Large intestine (tissue), 3 donors: ENCODE measurements around the gene PARP1. TPM values are rescaled to one million over a fixed set of nuclear protein-coding genes. Genes with fewer than 3 reads are reported as not detected.
"Not testable (repeated sequence)": the region's sequence is repeated elsewhere in the genome, so short reads cannot be mapped to it uniquely, and the experiment has no call there.

Experiments
- DNase-seq, 2 donors: peaks; one replicate each; pipeline versions ENCODE4 v3.0.0 to v3.0.0-alpha.2; 2013
- H3K27ac ChIP-seq: one replicate; pipeline ENCODE4 v1.5.1; 2013; ENCODE audit warnings: low read length
- H3K27me3 ChIP-seq: 2 replicates; pipeline ENCODE4 v1.6.1; 2013; ENCODE audit warnings: low read length; ENCODE audit not compliant: control insufficient read depth, insufficient read depth
- H3K36me3 ChIP-seq: 2 replicates; pipeline ENCODE4 v1.6.1; 2013; ENCODE audit warnings: low read length; ENCODE audit not compliant: control insufficient read depth, insufficient read depth
- H3K4me1 ChIP-seq: one replicate; pipeline ENCODE4 v1.6.1; 2013; ENCODE audit warnings: low read length; ENCODE audit not compliant: control insufficient read depth, insufficient read depth
- H3K4me3 ChIP-seq: one replicate; pipeline ENCODE4 v1.5.1; 2013; ENCODE audit warnings: low read length
- H3K9me3 ChIP-seq: one replicate; pipeline ENCODE4 v1.6.1; 2013; ENCODE audit warnings: mild to moderate bottlenecking, low read depth, low read length, moderate library complexity; ENCODE audit not compliant: control insufficient read depth
- WGBS: methylation state at CpG from one replicate; pipeline ENCODE4 v1.1.5; 2013; ENCODE audit warnings: low lambda C conversion rate; ENCODE audit not compliant: insufficient coverage; 5-methylcytosine and 5-hydroxymethylcytosine counted together
- polyA plus RNA-seq: library from polyadenylated mRNA; unstranded; fragments of 120-200 nt; gene quantifications from one replicate; pipeline ENCODE4 v1.2.1, GENCODE V29; 2013

Gene PARP1
- polyA plus RNA-seq, 1 donor = 63.0 TPM

DNA sequence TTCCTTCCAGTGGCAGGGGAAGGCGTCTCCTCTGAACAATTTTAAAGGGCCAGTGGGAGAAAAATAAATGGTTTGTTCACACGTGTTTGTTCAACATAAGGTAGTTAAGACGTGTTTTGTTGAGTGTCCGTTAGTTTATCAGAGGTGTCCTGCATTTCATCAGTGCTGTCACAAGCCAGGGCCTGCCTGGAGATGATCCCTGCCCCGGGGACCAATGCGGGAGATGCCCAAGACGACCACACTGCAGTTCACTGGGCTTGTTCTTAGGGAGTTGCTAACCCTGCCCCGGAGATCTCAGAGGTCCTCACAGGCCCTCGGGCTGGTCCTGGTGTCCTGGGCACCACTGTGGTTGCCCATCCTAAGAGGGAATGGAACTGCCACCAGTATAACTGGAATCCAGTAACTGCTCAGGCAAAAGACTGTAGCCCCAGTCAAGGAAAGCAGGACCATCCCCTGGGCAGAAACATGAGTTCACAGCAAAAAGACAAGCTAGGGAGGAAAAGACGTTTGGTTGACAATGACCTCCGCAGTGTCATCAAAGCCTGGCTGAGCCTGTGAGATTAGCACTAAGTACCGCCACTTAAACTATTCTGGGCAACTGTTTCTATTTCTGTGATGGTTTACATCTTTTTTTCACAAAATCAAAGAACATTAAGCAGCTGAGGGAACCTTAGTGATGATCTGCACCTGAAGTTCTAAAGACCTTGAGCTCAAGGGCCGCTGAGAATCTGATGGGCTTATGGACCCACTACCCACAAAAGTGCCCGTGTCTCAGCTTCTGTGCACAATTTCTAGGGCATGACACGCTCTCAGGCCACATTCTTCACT is 54.0 kb downstream of the PARP1 start:
- Histone ChIP-seq H3K27me3 (no peaks in the 10 kb centered on the region), H3K4me1 (peaks cover 27% of the 10 kb centered on the region), H3K27ac (no peak overlapping the region), H3K4me3 (no peak overlapping the region), H3K9me3 (no peaks in the 10 kb centered on the region), H3K36me3 (peaks cover 19% of the 10 kb centered on the region)
- no CpG with 5 or more reads among the region's 15 CpGs for WGBS
- no peak for DNase-seq

DNA sequence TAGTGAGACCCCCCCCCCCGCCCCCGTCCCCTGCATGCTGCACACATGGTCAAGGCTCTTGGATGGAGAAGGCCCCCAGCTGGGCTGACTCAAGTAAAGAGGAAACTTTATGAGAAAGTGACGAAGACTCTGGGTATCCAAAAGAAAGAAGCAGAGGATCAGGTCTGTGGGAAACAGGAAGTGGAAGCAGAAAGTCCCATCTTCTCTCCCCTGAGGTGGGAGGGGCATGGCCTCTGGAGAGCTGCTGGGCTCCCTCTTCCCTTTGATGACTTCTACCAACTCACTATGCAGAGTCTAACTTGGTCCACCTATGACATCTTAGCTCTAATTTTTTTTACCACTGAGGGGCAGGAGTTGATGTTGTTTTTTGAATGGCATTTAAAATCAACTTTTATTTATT is 56.2 kb downstream of the PARP1 start:
- no peaks in the 10 kb centered on the region for H3K9me3 ChIP-seq
- H3K27ac ChIP-seq = no peak overlapping the region
- H3K27me3 ChIP-seq = no peaks in the 10 kb centered on the region
- no peak overlapping the region for H3K4me3 ChIP-seq
- H3K4me1 ChIP-seq = peaks cover 29% of the 10 kb centered on the region
- no CpG with 5 or more reads among the region's 3 CpGs for WGBS
- no peak for DNase-seq
- H3K36me3 ChIP-seq = peaks cover 4% of the 10 kb centered on the region

DNA sequence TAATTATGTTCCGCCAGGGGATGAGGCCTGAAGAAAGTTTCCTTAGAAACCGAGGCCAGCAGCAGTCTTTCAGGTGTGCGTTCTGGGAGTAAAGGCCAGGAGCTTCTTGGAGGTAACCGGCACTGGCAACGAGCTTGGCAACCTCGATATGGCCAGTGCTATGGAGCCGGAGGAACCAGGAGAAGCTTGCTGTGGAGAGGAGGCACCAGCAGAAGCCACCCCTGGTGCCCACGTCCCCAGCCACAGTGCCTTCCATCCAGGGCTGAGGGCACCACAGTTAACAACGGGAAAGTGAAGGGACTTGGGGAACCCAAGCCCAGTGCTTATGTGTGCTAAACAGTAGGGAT is 57.4 kb downstream of the PARP1 start:
- Histone ChIP-seq H3K4me1 (peaks cover 29% of the 10 kb centered on the region), H3K27me3 (no peaks in the 10 kb centered on the region), H3K4me3 (no peak overlapping the region), H3K9me3 (no peaks in the 10 kb centered on the region), H3K27ac (peak overlapping the region; percentile 73), H3K36me3 (peaks cover 1% of the 10 kb centered on the region)
- 20% methylated on average over 1 of the region's 9 CpGs for WGBS
- no peak for DNase-seq

DNA sequence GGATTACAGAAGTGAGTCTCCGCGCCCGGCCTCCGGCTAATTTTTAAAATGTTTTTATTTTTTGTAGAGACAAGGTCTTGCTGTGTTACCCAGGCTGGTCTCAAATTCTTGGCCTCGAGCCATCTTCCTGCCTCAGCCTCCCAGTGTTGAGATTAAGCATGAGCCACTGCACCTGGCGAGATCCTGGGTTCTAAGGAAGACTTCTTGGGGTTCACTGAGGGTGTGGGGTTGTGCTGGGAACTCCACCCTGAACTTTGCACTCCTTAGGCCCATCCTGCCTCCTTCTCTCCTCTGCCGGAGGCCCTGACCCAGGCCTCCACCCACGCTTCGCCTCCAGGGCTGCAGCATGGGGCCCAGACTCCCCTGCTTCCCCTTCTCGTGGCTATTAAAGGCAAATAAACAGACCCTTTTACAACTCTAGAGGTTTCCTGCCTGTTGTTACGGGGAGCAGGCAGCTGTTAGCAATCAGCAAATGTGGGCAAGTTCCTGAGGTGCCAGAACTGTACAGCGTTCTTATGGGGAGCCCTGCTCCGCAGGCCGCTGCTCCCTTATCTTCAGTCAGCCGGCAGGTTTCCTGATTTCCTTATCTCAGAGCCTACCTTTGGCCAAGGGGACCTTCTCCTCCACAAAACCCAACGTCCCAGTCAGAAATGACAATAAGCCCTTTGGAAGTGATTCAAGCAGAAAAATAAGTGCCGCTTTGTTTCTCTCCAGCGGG is 57.9 kb downstream of the PARP1 start:
- Histone ChIP-seq H3K4me1 (peaks cover 29% of the 10 kb centered on the region), H3K4me3 (no peak overlapping the region), H3K27ac (peak overlapping the region; percentile 73), H3K36me3 (no peaks in the 10 kb centered on the region), H3K9me3 (no peaks in the 10 kb centered on the region), H3K27me3 (no peaks in the 10 kb centered on the region)
- peak; percentile 87 to 92 for DNase-seq
- no CpG with 5 or more reads among the region's 18 CpGs for WGBS

DNA sequence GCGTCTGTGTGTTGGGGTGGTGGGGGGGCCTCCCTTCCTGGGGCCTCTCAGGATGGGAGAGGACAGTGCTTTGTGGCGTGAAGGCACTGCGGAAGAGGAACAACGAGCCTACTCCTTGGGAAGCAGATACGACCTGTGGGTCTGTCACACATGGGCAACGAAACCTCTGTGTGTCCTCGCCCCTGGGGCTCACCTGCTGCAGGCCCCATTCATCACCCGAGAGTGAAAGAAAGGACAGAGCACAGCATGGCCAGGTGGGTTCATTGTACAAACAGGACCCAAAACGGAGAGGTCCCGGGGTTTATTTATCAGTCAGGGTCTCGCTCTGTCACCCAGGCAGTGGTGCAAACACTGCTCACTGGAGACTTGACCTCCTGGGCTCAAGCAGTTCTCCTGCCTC is 58.8 kb downstream of the PARP1 start:
- DNase-seq = no peak
- Histone ChIP-seq H3K36me3 (no peaks in the 10 kb centered on the region), H3K27ac (peak overlapping the region; percentile 73), H3K4me1 (peaks cover 29% of the 10 kb centered on the region), H3K4me3 (no peak overlapping the region), H3K9me3 (no peaks in the 10 kb centered on the region), H3K27me3 (no peaks in the 10 kb centered on the region)
- no CpG with 5 or more reads among the region's 11 CpGs for WGBS

DNA sequence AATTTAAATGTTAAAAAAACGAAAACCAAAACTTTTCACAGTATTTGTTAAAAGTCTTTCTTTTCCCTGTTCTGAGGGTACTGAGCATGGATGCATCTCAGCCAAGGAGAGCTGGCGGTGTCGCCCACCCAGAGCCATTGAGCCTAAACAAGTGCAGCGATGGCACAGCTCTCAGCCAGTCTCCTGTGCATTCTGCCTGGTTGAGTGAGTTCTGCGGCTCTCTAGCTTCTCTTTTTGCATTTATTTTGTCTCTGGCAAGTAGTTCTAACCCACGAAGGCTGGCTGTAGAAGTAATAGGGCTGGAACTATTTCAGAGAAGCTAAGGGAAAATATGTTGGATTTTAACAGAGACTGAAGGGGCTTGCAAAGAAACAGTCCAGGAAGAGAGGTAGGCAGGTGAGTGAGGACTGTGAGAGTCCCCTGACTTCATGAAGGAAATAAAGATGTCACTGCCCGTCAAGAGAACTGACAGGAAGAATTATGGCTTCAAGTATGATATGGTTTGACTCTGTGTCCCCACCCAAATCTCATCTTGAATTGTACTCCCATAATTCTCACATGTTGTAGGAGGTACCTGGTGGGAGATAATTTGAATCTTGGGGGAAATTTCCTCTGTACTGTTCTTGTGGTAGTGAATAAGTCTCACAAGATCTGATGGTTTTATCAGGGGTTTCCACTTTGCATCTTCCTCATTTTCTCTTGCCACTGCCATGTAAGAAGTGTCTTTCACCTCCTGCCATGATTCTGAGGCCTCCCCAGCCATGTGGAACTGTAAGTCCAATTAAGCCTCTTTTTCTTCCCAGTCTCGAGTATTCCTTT is 63.2 kb downstream of the PARP1 start:
- DNase-seq = no peak
- peaks cover 3% of the 10 kb centered on the region for H3K9me3 ChIP-seq
- H3K4me1 ChIP-seq = peaks cover 9% of the 10 kb centered on the region
- H3K27ac ChIP-seq = no peak overlapping the region
- WGBS = 90% methylated on average over 2 of the region's 8 CpGs
- no peaks in the 10 kb centered on the region for H3K27me3 ChIP-seq
- H3K4me3 ChIP-seq = no peak overlapping the region
- H3K36me3 ChIP-seq = no peaks in the 10 kb centered on the region

DNA sequence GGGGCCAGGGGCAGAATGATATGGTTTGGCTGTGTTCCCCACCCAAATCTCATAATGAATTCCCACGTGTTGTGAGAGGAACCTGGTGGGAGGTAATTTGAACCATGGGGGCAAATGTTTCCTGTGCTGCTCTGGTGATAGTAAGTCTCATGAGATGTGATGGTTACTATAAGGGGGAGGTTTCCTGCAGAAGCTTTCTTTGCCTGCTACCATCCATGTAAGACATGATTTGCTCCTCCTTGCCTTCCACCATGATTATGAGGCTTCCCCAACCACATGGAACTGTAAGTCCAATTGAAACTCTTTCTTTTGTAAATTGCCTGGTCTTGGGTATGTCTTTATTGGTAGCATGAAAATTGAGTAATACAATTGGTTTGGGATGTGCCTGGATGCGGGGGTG is 65.2 kb downstream of the PARP1 start:
- Histone ChIP-seq H3K9me3 (peaks cover 3% of the 10 kb centered on the region), H3K36me3 (no peaks in the 10 kb centered on the region), H3K27ac (no peak overlapping the region), H3K4me1 (no peaks in the 10 kb centered on the region), H3K27me3 (no peaks in the 10 kb centered on the region), H3K4me3 (no peak overlapping the region)
- no CpG with 5 or more reads among the region's 2 CpGs for WGBS
- DNase-seq = no peak

DNA sequence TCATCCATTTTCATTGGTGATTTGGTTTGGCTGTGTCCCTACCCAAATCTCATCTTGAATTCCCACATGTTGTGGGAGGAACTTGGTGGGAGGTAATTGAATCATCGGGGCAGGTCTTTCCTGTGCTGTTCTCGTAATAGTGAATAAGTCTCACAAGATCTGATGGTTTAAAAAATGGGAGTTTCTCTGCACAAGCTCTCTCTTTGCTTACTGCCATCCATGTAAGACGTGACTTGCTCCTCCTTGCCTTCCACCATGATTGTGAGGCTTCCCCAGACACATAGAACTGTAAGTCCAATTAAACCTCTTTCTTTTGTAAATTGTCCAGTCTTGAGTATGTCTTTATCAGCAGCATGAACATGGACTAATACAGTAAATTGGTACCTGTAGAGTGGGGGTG is 67.8 kb downstream of the PARP1 start:
- no CpG with 5 or more reads among the region's 3 CpGs for WGBS
- not testable (repeated sequence) for H3K9me3 ChIP-seq, H3K4me3 ChIP-seq, DNase-seq, H3K4me1 ChIP-seq, H3K27ac ChIP-seq, H3K36me3 ChIP-seq, H3K27me3 ChIP-seq

DNA sequence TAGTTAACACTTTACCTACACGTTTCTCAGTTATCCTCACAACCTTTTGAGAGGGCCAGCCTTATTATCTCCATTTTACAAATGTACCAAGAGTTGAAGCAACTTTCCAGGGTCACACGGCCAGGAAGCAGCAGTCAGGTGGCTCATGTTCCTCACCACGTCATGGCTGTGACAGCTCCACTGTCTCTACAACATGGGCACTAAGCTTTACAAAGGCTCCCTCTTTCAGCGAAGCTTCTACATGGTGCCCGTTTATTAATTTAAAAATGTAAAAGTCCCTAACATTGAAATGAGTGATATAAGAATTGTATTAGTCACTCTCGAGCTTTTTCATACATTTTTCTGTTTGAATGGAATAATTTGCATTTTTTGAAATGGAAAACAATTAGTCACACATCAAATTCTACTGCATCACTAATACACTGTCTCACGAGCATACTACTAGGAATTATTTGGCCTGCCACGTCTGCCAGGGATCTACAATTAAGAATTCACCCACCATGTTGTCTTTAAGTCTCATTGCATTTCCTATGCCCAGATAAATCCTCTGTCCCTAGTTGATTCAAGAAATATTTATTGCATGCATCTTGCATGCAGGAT is 70.5 kb downstream of the PARP1 start:
- Histone ChIP-seq H3K4me3 (no peak overlapping the region), H3K27ac (no peak overlapping the region)

DNA sequence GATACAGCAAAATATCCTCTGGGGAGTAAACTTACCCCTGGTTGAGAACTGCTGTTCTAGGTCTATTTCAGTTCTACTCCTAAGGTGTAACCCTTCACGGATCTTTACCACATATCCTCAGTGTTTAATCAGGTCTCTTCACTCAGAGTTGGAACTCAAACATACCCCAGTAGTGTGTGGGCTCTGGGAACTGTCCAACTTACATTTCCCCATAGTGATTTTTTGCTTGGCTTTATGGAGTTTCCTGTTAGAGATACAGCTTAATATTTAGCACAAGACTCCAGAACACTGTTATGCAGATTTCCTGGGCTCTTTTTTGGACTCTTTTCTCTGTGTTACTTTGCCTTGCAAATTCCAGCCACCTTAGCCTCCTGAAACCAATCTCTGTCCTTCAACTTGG is 72.2 kb downstream of the PARP1 start:
- Histone ChIP-seq H3K4me3 (no peak overlapping the region), H3K36me3 (no peaks in the 10 kb centered on the region), H3K9me3 (peaks cover 3% of the 10 kb centered on the region), H3K27ac (no peak overlapping the region), H3K27me3 (no peaks in the 10 kb centered on the region), H3K4me1 (no peaks in the 10 kb centered on the region)
- DNase-seq = no peak
- no CpG with 5 or more reads among the region's 1 CpG for WGBS

More for the DNA sequence above, 70.5 kb downstream of the PARP1 start:
- 81% methylated on average over 6 of the region's 8 CpGs for WGBS
- Histone ChIP-seq H3K27me3 (no peaks in the 10 kb centered on the region), H3K9me3 (peaks cover 3% of the 10 kb centered on the region), H3K36me3 (no peaks in the 10 kb centered on the region), H3K4me1 (no peaks in the 10 kb centered on the region)
- DNase-seq = no peak
